Measurements from ENCODE around the gene TRIM34. TPM values are rescaled to one million over a fixed set of nuclear protein-coding genes. Genes with fewer than 3 reads are reported as not detected.

TRIM34 gene
- total RNA-seq, 1 experiment from 2014 or later = 1.5 TPM

GRCh38 chr11:5631417-5631816, 6.6 kb downstream of the TRIM34 start:
- H3K4me1 ChIP-seq (ENCODE audit: control insufficient read depth, insufficient read depth, low read length) = no peaks in the 10 kb centered on the region
- H3K36me3 ChIP-seq (ENCODE audit: control insufficient read depth, insufficient read depth, low read length) = no peaks in the 10 kb centered on the region
- in situ Hi-C loops (cut with HindIII; ENCODE audit: low pct_unique_long_range_greater_than_20kb, low sequenced_read_pairs) (no loop called here), intact Hi-C loops (cut with micrococcal nuclease; ENCODE audit: unreplicated experiment) (no loop called here)
- DNase-seq (ENCODE audit: low read depth, low spot score) (no peak), ATAC-seq (no peak)
- H3K27ac ChIP-seq (ENCODE audit: low read length) = no peak overlapping the region
- H3K27me3 ChIP-seq (ENCODE audit: control insufficient read depth, insufficient read depth, low read length) = no peaks in the 10 kb centered on the region
- no peaks in the 10 kb centered on the region for H3K9me3 ChIP-seq (ENCODE audit: control insufficient read depth, insufficient read depth, low read depth, low read length)
- POLR2A ChIA-PET = no interaction called here
- BruUV-seq (replicated peaks) = no TSS peak
- TF ChIP-seq SIN3A (IDR thresholded peaks at IDR 0.05; ENCODE audit: borderline replicate concordance, insufficient read depth, low read depth, low read length) (no peak), CTCF (IDR thresholded peaks at IDR 0.05) (no peak), POLR2AphosphoS5 (IDR thresholded peaks at IDR 0.05; ENCODE audit: low read depth, low read length) (no peak), TCF7L2 (IDR thresholded peaks at IDR 0.05; ENCODE audit: low read depth, low read length) (no peak)
- TF ChIP-seq, protein P1, sequence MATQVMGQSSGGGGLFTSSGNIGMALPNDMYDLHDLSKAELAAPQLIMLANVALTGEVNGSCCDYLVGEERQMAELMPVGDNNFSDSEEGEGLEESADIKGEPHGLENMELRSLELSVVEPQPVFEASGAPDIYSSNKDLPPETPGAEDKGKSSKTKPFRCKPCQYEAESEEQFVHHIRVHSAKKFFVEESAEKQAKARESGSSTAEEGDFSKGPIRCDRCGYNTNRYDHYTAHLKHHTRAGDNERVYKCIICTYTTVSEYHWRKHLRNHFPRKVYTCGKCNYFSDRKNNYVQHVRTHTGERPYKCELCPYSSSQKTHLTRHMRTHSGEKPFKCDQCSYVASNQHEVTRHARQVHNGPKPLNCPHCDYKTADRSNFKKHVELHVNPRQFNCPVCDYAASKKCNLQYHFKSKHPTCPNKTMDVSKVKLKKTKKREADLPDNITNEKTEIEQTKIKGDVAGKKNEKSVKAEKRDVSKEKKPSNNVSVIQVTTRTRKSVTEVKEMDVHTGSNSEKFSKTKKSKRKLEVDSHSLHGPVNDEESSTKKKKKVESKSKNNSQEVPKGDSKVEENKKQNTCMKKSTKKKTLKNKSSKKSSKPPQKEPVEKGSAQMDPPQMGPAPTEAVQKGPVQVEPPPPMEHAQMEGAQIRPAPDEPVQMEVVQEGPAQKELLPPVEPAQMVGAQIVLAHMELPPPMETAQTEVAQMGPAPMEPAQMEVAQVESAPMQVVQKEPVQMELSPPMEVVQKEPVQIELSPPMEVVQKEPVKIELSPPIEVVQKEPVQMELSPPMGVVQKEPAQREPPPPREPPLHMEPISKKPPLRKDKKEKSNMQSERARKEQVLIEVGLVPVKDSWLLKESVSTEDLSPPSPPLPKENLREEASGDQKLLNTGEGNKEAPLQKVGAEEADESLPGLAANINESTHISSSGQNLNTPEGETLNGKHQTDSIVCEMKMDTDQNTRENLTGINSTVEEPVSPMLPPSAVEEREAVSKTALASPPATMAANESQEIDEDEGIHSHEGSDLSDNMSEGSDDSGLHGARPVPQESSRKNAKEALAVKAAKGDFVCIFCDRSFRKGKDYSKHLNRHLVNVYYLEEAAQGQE (IDR thresholded peaks at IDR 0.05; ENCODE audit: insufficient read depth in 1 of 2, low read depth in 2 of 2, low read length in 1 of 2) = no peak
- CTCF ChIA-PET = no interaction called here
- no peak overlapping the region for H3K4me3 ChIP-seq (ENCODE audit: low read depth in 2 of 2, low read length in 2 of 2)

DNA sequence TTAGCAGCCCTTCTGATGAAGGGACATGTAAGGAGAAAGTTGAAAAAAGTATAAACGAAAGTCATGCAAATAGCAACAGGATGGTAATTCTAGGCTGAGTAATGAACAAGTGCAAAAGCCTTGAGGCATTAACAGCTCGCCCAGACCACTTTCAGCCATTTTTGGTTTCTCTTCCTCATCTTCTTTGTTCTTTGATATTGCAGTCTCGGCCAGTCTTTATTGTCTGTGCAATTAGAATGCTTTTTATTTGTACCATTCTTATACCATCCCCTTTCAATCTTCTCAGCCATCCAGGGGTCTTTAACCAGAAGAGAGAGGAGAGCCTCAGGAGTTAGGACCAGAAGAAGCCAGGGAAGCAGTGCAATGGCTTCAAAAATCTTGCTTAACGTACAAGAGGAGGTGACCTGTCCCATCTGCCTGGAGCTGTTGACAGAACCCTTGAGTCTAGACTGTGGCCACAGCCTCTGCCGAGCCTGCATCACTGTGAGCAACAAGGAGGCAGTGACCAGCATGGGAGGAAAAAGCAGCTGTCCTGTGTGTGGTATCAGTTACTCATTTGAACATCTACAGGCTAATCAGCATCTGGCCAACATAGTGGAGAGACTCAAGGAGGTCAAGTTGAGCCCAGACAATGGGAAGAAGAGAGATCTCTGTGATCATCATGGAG, 7.3 kb downstream of the TRIM34 start:
- in situ Hi-C loops (cut with HindIII; ENCODE audit: low pct_unique_long_range_greater_than_20kb, low sequenced_read_pairs) = no loop called here
- intact Hi-C loops (cut with micrococcal nuclease; ENCODE audit: unreplicated experiment) = no loop called here
- no peak for ATAC-seq
- H3K36me3 ChIP-seq (ENCODE audit: control insufficient read depth, insufficient read depth, low read length) = no peaks in the 10 kb centered on the region
- CTCF ChIA-PET = no interaction called here
- no peak overlapping the region for H3K4me3 ChIP-seq (ENCODE audit: low read depth in 2 of 2, low read length in 2 of 2)
- TF ChIP-seq CTCF (IDR thresholded peaks at IDR 0.05) (no peak), TCF7L2 (IDR thresholded peaks at IDR 0.05; ENCODE audit: low read depth, low read length) (no peak)
- H3K27me3 ChIP-seq (ENCODE audit: control insufficient read depth, insufficient read depth, low read length) = no peaks in the 10 kb centered on the region
- H3K9me3 ChIP-seq (ENCODE audit: control insufficient read depth, insufficient read depth, low read depth, low read length) = no peaks in the 10 kb centered on the region
- DNase-seq (ENCODE audit: low read depth, low spot score) = no peak
- no peaks in the 10 kb centered on the region for H3K4me1 ChIP-seq (ENCODE audit: control insufficient read depth, insufficient read depth, low read length)
- no TSS peak for BruUV-seq (replicated peaks)
- POLR2A ChIA-PET = no interaction called here
- H3K27ac ChIP-seq (ENCODE audit: low read length) = no peak overlapping the region

All from Panc1 (cell line).